GM12872 (cell line): ENCODE measurements around the gene TBC1D10A.

Experiments
- TF ChIP-seq, protein P1 (sequence below): IDR thresholded peaks from 3 replicates; pipeline ENCODE4 v1.5.1; 2011; ENCODE audit warnings: low read depth, mild to moderate bottlenecking, low read length, moderate library complexity; ENCODE audit not compliant: insufficient read depth

Gene TBC1D10A

DNA sequence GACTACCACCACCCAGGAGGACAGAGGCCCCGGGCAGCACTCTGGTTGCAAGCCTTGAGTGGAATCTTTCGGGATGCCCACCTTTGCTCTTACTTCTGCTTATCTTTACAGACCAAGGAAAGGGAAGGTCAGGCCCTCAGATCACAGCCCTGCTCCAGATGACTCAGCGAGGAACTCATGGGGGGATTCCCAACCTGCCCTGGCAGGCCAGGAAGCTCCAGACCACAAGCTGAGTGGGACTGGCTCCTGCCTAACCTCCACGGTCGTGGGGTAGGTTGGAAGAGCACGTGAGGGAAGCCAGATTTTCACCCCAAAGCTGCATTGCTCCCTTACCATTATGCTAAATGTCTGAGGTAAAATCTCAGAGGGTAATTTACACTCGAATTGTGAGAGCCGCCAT, 11.8 kb downstream of the TBC1D10A start:
- TF ChIP-seq, protein P1, sequence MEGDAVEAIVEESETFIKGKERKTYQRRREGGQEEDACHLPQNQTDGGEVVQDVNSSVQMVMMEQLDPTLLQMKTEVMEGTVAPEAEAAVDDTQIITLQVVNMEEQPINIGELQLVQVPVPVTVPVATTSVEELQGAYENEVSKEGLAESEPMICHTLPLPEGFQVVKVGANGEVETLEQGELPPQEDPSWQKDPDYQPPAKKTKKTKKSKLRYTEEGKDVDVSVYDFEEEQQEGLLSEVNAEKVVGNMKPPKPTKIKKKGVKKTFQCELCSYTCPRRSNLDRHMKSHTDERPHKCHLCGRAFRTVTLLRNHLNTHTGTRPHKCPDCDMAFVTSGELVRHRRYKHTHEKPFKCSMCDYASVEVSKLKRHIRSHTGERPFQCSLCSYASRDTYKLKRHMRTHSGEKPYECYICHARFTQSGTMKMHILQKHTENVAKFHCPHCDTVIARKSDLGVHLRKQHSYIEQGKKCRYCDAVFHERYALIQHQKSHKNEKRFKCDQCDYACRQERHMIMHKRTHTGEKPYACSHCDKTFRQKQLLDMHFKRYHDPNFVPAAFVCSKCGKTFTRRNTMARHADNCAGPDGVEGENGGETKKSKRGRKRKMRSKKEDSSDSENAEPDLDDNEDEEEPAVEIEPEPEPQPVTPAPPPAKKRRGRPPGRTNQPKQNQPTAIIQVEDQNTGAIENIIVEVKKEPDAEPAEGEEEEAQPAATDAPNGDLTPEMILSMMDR, result no peak

DNA sequence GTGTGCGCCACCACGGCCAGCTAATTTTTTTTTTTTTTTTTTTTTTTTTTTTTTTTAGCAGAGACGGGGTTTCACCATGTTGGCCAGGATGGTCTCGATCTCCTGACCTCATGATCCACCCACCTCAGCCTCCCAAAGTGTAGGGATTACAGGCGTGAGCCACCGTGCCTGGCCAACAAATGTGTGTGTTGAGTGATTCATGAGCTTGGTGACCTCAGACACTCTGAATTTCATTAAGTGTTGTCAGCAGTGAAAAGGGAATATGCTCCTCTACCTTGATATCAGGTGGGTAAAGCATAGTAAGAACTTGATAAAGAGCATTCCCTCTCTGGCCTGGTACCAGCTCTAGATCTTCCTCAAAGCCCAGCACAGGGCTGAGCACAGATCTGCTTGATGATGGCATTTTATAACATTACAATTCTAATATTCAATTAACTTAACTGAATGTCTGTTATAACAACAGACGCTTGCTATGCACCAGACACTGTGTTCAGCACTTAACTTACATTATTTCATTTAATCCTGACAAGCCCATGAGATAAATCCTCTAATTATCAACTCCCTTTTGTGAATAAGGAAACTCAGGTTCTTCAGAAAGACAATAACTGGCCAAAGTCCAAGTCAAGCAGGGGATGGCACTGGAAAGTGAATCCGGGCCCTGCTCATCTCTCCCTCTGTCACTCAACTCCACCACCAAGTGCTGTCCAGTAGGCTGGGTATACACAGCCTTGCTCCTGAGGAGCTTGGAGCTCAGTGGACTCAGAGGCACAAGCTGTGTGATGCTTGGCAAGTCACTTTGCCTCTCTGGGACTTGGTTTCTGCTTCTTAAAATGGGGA, 13.0 kb downstream of the TBC1D10A start:
- TF ChIP-seq, protein P1, result no peak

DNA sequence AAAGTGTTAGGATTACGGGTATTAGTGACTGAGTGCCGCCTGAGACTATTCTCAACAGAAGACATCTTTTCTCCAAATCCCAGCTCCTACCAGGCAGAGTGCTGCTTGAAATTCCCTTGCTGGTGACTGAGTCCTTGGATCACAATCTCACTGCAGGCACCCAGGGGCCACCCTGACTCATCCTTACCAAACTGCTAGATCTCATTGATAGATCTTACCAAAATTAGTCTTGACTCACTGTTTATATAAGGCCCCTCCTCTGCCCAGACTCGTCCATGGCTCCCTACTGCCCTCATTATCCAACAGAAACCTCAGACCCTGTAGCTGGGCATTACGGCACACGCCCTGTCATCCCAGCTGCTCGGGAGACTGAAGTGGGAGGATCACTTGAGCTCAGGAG, 14.7 kb downstream of the TBC1D10A start:
- TF ChIP-seq, protein P1, result no peak

DNA sequence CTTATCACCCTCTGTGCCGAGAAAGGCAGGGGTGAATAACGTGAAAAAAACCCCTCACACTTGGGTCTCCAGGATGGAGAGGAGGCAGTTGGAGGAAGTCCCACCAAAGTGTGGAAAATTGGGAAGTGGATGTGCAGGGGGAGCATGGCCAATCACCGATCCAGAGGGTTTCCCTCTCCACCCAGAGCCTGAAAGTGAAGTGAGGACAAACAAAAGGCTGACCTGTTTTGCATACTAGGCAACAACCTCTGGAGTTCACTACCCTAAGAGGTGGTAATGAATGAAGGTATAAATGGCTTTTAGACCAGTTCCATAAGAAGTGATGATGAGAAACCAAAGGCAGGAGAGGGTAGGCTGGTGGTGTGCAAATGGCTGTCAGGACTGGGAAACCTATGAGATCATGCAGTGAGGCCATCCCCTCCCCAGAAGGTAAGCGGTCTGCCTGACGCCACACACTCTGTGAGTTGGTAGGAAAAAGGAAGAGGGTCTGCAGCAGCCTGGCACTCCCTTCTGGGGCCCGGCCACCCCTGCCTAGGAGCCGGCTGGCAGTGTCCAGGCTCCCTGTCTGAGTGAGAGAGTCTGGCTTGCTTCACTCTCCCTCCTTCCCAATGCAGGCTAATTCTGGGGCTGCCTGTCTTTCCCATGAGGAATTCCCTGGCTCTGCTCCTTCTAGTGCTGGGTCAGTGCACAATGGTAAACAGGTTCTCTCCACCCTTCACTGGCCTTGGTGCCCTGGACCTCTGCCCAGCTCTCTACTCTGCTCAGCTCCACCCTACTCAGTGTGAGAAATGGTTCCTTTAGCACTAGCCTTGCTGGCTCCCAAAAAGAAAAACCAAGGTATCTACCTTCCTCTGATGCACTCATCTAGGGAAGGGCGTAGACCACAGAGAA, 15.6 kb downstream of the TBC1D10A start:
- TF ChIP-seq, protein P1, result no peak

DNA sequence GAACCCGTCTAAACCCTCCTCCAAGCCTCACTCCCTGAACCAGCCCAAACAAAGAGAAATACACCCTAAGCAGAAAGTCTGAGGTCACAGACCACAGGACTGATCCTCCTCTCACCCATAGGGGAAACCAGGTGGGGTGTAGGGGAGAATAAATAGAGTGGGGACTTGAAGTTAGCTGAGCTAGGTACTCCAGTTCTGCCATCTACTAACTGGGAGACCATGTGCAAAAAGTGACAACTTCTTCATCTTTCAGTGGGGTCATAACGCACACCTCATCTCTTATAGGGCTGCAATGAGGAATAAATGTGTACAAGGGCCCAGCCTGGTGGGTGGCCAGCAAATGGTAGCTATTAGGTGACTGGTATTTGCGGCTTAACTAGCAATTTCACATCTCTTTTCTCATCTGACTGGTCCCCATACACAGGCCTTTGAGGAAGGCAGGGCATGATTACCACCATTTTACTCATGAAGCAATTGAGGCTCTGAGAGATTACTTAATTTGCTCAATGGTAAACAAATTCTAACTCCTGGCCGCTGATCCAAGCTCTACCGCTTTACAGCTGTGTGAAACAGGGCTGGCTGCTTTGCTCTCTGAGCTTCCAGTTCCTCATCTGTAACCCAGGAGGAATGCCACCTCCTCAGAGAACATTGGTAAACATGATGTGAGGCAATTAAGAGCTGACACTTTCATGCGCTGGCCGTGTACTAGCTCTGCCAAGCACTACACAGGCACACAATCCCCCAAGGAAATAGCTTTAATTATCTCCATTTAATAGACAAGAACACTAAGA, 16.6 kb downstream of the TBC1D10A start:
- TF ChIP-seq, protein P1, result peak; percentile 12; the same call in 1 of the 3 replicates

DNA sequence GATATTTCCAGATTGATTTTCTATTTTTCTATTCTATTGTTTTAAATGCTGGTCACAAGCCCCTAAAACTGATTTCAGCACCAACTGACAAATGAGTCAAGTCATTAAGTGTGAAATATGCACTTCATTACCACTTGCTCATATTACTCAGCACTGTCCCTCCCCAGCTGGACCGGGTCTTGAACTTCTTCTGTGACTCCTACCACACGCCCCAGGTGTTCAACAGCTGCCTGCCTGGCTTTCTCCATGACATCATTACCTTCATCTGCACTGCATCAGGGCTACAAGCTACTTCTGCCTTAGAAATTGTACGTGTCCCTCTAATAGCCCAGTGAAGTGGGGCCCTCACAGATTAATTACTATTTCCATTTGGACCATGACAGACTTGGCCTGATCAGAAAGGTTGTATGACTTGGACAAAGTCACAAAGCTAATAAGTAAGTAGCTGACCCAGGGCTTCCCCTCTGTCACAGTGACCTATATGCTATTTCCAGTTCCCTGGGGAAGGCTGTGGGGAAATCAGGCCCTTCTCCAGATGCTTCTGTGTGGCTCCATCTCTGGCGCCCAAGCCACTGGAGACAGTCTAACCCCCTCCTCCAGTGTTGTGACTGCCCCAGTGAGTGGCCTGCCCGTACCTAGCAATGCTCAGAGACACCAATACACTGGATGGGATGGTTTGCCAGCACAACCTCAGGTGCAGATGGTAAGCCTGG, 18.1 kb downstream of the TBC1D10A start:
- TF ChIP-seq, protein P1, result no peak
